Right renal pelvis (tissue), 4 donors: ENCODE results near the gene RTL10. TPM values are rescaled to one million over a fixed set of nuclear protein-coding genes. Genes with fewer than 3 reads are reported as not detected.
"Not testable (repeated sequence)": the region's sequence is repeated elsewhere in the genome, so short reads cannot be mapped to it uniquely, and the experiment has no call there.

Source experiments
- DNase-seq, 4 donors: peaks; one replicate each; pipeline ENCODE4 v3.0.0-alpha.2; 2013; ENCODE audit warnings: low read depth in 4 of 4, low spot score in 3 of 4, missing footprints in 1 of 4
- polyA plus RNA-seq, 4 donors: library from polyadenylated mRNA; unstranded; fragments of 120-200 nt; gene quantifications; one replicate each; pipeline ENCODE4 v1.2.1, GENCODE V29; 2013; ENCODE audit not compliant: insufficient read length in 4 of 4

RTL10 gene
- polyA plus RNA-seq, 4 donors = 19.4 to 23.8 (median 22.4) TPM

GRCh38 chr22:19846620-19847344, 7.9 kb downstream of the RTL10 start:
- no peak for DNase-seq

GRCh38 chr22:19845054-19845722, 9.5 kb downstream of the RTL10 start:
- no peak for DNase-seq

- no peak for DNase-seq
Observed at GRCh38 chr22:19844377-19845053, 10.2 kb downstream of the RTL10 start.

DNA sequence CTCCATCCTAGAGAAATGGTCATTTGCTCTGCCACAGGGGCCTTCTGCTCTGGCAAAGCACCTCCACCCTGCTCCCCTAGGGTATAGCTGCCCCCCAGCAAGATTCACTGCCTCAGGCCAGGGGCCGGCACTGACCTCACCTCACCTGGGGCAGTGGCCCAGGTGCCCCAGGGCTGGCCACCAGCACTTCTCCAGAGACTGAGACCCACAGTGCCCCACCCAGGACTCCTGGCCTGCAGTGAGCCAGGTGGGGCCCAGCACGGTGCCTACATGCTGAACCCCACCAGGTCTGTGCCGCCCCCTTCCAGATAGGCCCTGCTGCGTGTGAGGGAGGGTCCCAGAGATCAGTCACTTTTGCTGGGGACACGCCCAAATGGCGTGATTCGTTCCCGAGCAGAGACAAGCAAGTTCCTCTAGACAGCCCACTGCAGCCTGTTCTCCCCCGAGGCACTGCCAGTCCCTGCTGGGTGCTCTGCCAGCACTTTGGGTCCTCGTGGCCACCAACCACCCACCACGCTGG, 10.8 kb downstream of the RTL10 start:
- no peak for DNase-seq

- no peak for DNase-seq
Observed at GRCh38 chr22:19843107-19843856, 11.4 kb downstream of the RTL10 start.

- DNase-seq = no peak
Observed at GRCh38 chr22:19842393-19843106, 12.1 kb downstream of the RTL10 start.

DNA sequence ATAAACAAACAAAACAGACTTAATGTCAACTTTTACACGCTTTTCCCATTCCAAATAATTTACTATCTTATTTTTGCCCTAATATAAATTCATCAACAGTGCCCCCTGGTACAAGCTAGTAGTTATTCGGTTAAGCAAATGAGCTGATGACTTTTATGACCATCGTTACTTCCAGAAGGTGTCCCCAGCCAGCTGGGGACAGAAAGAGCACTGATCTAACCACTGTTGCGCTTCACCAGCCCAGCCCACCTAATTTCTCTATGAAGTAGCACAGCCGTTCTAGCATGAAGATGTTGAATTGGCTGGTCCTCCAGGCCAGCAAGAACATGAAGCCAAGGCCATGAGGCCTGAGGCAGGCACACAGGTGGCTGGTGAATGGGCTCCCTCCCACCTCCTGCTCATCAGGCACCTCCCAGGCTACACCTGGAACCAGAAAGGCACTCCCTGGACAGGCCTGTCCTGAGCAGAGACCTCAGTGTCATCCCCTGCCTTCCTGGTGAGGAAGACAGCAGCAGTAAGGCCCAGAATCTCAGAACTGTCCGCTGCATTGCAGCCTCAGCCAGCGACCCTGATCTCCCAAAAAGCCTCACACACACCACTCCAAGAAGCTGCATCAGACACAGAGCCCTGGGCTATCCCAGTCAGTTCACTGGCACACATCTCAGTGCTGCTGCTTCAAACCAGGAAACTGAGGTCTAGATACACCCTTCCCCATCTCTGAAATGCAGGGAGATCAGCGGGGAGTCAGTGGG, 12.9 kb downstream of the RTL10 start:
- no peak for DNase-seq

DNA sequence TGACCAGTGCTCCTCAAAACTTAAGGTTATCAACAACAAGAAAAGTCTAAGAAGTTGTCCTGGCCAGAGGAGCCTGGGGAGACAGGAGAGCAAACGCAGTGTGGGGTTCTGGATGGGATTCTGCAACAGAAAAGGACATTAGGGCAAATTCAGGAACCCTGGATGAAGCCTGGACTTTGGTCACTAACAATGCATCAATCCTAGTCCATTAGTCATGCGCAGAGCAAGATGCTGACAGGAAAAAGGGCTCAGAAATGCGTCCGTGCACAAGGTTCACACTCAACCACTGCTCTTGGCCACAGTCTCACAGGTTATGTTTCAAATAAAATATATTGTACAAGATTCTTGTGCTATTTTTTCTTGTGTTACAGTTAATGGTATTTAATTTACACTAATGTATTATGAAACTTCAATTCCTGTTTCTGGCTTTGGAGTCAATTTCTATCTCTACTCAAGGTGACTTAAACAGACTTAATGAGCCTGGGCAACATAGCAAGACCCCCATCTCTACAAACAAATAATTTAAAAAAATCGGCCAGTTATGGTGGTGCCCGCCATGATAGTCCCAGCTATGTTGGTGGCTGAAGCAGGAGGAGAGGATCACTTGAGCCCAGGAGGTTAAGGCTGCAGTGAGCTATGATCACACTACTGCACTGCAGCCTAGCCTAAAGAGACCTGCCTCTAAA, 13.6 kb downstream of the RTL10 start:
- DNase-seq = no peak

GRCh38 chr22:19840059-19840458, 14.6 kb downstream of the RTL10 start:
- DNase-seq = no peak

DNA sequence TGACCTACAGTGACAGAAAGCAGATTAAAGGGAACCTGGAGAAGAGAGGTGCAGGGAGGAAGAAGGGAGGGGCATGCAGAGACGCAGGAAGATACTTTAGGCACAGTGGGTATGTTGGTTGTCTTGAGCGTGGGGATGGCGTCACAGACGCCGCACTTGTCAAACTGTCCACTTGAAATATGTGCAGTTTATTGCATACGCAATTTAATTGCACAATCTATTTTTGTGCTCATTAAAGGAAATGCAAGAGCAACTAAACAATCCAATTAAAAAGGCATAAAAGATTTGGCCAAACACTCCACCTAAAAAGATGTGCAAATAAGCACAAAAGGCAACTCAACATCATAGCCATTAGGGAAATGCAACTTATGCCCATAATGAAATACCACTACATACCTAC, 16.8 kb downstream of the RTL10 start:
- no peak for DNase-seq

DNA sequence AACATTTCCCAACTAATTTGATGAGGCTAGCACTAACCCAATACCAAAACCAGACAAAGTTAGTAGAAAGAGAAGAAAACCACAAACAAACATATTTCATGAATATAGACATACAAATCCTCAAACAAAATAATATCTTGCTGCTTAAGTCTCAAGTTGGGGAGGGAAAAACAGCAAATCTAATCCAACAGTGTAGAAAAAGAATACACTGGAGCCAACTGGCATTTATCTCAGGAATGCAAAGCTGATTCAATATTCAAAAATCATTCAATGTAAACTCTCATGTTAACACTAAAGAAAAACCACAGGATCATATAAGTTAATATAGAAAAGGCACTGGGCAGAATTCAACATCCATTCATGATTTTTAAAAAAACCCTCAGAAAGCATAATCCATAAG, 18.2 kb downstream of the RTL10 start:
- DNase-seq = no peak

DNA sequence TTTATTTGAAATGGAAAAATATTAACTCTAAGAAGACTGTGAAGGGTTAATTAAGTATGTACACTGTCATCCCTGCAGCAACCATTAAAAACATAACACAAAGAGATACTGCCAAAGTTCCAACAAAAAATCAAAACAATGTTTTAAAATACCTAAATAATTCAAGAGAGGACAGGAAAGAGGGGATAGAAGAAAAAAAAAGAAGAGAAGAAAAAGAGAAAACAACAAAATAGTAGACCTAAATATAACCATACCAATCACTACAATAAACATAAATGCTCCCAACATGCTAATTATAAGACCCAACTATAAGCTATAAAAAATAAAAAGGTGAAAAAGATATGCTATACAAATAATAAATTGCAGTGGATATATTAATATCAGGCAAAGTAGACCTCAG, 20.1 kb downstream of the RTL10 start:
- DNase-seq = no peak

GRCh38 chr22:19833327-19833726, 21.3 kb downstream of the RTL10 start:
- DNase-seq = not testable (repeated sequence)

DNA sequence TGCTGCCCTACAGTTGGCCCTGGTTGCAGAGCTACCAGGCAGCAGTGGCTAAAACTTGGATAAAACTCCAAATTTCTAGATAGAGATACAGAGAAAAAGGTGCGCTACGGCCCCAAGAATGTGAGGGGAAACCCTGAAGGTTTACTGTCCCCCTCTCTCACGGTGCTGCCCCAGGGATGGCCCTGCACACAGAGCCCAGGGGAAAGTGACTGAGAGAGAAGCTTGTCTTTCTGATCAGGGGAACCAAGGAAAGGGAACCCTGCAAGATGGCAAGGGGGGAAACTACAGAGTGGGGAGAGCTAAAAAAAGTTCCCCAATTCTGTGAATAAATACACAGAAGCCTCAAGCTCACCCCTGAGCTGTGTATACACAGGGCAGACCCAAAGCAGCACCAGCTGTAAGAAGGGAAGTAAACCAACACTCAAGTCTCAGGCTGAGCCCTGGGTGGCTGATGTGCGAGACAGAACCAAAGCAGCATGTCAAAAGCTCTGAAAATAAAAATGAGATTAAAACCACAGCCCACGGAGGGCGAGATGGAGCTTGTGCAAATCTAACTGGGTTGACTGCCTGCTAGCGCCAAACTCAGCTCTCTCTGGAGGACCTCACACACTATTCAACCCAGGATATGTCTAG, 22.1 kb downstream of the RTL10 start:
- DNase-seq = no peak

DNA sequence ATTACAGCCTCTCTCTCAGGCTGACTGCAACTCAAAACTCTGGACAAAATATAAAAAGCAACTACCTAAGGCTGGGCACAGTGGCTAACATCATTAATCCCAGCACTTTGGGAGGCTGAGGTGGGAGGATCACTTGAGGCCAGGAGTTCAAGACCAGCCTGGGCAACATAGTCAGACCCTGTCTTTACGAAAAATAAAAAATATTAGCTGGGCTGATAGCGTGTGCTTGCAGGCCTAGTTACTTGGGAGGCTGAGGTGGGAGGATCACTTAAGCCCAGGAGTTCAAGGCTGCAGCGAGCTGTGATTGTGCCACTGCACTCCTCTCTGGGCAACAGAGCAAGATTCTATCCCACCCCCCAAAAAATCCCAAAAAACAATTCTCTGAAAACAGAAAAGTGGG, 22.7 kb downstream of the RTL10 start:
- not testable (repeated sequence) for DNase-seq

- DNase-seq = no peak
Observed at GRCh38 chr22:19831016-19831415, 23.7 kb downstream of the RTL10 start.

- no peak for DNase-seq
Observed at GRCh38 chr22:19828035-19828401, 26.7 kb downstream of the RTL10 start.

DNA sequence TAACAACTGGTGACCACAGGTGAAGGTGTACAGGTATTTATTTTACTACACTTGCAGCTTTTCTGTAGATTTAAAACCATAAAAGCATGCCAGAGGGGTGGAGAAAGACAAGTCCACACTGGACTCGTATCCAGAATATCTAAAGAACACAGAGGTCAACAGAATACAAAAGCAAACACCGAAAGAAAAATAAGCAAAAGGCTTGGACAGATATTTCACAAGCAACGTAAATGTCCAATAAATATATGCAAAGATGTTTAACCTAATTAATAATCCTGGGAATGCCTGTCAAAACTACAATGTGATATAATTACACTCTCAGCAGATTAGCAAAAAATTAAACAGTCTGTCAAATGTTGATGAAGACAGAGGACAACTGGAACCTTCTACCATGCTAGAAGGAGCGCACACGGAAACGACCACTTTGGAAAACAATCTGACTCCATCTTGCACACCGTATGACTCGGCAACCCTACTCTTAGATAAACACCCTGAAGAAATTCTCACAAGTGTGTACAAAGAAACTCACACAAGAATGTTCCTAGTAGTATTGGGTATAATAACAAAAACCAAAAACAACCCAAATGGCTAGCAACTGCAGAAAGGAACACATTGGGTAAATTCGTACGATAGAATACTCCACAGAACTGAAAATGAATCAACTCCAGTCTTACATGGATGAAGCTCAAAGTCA, 27.2 kb downstream of the RTL10 start:
- DNase-seq = no peak
